ENCODE data around the gene PEX6.

PEX6 gene

DNA sequence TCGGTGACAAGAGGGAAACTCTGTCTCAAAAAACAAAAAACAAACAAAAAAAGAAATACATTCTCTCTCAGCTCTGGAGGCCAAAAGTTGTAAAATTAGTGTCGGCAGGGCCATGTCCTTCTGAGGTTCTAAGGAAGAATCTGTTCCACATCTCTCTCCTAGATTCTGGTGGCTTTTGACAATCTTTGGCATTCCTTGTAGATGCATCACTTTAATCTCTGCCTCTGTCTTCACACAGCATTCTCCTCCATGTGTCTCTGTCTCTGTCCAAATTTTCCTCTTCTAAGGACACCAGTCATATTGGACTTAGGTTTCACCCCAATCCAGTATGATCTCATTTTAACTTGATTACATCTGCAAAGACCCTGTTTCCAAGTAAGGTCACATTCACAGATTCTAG is 14.5 kb upstream of the PEX6 start:
- DNase-seq: no peak

DNA sequence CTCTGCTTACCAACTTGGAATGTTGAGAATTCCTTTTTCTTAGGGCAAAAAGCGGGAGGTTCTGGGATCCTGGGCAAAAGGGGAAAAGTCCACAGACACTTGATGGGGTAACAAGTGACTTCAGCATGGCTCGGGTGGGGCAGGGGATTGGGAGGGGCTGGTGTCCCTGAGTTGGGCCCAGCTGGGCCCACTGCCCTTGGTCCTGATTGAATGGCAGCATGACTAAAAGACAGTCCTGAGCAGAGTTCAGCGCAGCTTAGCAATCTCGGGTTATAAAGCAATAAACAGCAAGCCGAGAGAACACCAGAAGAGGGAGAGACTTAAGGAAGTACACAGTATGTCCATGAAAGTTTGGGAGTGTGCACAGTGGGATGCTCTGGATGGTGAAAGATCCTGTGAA is 10.9 kb upstream of the PEX6 start:
- no peak for DNase-seq

DNA sequence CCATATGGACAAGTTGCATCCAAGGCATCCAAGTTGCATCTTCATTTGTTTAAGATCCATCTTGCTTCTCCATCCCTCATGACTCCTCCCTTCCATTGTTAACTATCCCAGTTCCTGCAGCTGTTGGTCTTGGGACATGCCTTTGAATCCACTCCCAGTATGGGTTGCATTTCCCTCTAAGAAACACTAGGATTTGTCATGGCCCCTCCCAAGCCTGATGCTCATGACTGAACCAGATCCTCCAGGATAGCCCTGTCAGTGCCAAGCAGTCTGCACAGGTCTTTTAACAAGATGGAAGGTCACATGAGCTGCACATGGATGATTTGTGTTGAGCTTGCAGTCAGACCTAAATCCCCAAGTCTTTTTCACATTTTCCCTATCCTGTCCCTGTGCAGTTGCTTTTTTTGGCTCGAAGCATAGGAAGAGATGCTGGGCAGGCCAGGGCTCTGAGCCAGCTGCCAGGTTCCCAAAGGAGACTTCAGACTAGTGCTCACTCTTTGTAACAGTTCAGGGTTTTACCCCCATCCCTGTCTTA is 9.6 kb upstream of the PEX6 start:
- no peak for DNase-seq

DNA sequence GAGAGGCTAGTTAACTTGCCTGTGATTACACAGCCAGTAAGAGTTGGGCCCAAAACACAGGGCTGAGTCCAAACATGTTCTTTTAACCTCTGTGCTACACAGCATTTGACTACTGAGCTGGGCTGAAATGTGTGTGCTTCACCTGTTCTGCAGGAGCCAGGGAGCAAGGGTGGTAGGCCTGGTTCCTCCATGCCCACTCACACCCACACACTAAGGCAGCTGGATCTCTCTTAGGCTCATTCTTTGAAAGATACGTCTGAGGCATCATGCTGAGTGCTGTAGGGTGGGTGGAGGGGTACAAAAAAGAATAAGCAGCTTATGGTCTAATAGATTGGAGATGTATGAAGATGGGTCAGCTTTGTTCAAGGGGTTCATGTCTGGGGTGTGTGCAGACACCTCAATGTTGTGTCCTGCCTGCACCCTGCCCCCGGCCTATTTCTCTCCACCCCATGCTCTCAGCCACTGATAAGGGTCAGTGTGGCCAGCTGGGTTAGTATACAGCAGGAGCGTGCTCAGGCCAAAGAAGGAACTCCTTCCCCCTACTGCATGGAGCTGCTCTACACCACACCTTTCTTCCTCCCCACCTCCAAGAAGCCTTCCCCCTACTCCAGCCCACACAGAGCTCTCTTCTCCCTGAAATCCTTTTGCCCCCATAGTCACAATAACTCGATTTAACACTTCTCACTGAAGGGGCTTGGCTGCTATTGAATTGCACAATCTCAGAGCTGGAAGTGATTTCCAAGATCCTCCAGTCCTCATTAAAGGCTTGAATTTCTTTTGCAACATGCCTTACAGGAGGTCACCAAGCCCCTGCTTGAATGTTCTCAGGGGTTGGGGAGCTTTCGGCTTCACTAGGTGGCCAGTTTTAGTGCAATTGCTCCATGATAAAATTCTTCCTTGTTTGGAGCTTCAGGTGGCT is 8.8 kb upstream of the PEX6 start:
- no peak for DNase-seq

DNA sequence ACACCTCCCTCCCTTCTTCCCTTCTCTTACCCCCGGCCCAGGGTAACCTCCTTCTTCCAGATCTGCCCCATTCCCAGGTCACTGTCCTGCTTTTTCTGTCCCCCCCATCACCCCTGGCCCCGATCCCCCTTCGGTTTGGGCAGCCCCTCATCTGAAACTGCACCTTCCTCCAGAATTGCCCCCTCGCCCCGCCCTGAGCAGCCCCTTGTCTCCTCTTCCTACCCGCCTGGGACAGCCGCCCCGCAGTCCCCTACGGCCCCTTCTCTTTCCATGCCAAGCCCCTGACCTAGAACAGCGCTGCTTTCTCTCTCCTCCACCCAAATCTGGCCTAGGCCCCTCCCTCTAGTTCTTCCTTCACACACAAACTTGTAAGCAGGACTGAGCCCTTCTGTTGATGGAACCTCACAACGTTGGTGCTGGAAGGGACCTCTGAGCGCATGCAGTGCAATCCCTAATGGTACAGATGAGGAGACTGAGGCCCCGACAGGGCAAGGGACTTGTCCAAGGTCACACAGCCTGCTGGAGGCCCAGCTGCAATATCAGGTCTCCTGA is 6.0 kb upstream of the PEX6 start:
- peak; percentile 18 for DNase-seq

DNA sequence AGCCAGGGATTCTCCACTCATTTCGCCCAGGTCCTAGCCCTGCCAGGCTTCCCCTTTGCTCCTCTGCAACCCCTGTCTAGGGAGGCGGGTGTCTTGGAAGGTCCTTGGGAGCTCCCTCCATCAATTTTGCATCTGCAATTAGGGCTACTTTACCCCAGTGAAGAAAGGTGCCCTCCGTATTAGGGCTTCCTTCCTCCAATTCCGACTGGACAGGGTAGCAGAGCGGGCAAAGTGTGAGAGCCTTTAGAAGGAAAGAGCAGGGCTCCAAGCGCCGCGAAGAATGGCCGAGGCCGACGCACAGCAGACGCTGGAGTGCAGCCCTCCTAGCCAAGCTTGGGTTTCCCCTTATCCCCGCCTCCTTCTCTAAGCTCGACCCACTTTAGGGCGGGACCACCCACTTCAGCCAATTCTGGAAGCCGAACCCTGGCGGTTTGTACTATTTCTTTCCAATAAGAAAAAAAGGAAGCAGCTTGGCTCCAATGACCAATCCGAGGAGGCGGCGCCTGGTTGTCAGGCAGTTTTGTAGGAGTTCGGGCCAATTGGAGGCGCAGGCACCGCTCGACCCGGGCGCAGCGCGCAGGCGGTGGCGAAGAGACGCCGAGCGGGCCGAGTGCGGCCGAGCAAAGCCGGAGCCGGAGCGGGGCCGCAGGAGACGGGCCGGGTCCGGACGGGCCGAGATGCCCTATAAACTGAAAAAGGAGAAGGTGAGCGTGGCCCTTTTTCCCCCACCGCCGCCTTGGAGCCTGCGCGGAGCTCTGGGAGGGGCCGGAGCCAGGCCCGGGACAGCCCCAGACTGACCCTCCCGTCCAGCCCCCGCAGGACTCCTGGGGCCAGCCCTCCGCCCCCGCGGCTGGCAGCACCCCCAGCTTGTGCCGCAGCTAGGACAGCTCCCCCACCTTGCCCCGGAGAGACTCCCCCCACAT is 5.3 kb upstream of the PEX6 start, which contains the start of gene PPP2R5D:
PPP2R5D (plus strand) TSS at position 570 of the 923 bp plus-strand sequence; CDS start at position 678, 108 bp downstream.
- peak; percentile 99 for DNase-seq

DNA sequence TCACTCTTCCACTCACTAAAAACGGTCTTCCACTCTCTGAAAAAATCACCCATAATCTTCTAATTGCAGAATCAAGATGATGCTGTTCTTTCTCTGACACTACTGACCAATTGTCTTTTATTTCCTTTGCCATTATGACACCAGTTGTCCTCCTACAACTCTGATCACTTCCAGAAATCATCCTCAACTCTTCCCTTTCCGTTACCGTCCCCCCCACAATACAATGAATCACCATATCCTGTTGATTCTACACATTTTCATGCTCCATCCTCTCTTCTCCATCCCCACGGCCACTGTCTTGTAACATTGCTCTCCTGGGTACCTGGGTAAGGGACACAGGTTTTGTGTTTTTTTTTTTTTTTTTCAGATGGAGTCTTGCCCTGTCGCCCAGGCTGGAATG is 2.9 kb upstream of the PEX6 start:
- no peak for DNase-seq

DNA sequence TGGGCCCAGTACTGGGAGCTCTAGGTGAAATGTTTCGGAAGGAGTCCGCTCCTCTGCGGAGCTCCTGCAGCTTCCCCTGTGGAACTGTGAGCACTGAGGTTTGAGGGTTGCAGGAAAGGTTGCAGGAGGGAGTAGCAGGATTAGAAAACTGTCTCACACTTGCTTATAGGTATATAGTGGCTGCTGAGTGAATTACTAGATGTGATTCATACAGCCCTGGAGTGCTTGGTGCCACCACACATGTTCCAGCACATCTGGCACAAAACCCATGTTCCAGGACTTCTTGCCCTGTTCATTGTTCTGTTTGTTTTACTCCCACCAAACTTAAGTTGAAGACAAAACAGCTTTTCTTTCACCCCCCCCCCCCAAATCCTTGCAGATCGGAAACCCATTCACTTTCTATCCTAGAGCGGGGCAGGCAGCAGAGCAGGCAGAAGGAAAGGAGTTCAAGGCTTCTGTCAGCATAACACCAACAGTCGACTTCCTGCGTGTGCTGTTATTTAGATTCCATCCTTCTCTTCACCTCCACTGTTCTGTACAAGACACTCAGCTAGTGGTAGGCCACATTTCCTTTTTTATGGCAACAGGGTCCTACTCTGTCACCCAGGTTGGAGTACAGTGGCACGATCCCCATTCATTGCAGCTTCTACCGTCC is 669 bp upstream of the PEX6 start:
- peak; percentile 15 for DNase-seq

DNA sequence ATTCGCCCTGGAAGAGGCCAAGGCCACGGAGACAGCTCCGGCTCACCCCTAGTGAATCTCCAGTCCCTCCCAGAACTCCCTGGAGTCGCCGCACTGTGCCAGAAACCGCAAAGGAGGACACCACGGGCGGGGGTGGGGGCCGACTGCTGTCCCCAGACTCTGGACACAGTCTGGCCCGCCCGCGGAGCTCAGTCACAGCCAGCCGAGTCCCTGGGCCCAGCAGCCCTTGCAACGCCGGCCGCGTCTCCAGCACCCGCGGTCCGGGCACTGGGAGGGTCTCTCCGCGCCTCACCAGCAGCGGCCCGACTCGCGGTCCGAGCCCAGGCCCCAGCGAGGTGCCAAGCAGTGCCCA is 518 bp downstream of the PEX6 start:
- peak; percentile 4 for DNase-seq

DNA sequence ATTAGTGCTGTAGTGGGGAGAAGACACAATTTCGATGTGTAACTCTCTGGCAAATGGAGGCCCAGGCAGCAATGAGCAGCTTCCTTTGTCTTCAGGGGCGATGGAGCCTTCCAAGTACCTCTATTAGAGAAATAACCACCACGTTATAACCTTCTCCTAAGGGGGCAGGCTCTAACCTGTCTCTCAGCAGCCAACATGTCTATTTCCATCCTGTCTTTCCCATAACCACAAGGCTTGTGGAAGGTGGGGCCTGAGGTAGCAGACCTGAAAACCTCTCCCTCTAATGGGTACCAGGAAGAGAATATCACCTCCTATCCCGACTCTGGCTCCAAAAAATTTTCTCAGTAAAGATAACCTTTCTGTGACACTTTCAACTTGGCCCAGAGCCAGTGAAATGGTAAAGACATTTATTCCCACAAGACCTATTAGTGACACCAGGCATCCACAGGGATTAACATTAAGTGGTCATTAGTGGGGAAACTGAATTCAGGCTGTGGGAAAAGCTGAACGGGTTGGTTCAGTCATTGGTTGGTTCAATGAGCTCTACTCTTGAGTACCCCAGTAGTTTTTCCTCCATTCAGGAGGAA is 4.0 kb downstream of the PEX6 start:
- DNase-seq: no peak

DNA sequence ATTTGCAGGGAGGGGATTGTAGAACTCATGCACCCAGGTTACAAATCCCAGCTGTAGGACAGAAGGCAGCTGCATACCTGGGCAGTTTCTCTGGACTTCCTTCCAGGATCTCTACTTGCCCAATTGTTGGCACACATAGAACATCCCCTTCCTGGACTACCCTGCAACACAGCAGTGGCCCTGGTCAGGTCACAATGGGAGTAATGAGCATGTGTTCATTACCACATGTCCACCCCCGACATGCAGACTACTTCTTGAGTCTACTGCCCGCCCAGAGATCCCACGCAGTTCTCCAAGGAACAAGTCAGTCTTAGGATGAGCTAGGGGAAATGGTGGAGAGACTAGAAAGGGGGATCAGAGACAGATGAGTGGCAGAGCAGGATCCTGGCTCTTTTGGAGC is 5.1 kb downstream of the PEX6 start:
- no peak for DNase-seq

DNA sequence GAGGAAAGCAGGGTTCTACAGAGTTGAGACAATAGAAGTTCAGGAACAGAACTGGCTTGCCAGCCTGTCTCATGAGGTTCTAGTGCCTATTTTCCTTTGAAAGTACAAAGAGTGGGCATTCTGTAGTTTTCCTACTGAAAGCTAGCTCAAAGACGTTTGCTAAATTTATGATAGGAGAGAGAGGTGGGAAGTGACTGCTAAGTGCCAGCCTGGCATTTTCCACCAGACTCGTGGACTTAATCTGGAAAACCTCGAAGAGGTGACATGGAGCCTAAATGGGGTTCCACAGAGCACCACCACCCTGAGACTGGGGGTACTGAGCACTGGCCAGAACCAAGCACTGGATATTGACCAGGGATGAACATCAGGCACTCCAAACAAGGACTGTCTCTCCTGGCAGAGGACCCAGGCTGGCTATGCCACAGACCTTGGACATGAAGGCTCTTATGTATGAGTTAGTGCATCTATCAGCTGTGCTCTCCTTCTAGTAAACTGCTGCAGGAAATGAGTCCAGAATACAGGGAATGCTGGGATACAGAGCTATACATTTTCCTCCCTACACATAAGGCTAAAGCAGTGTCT is 7.1 kb downstream of the PEX6 start:
- DNase-seq: no peak

DNA sequence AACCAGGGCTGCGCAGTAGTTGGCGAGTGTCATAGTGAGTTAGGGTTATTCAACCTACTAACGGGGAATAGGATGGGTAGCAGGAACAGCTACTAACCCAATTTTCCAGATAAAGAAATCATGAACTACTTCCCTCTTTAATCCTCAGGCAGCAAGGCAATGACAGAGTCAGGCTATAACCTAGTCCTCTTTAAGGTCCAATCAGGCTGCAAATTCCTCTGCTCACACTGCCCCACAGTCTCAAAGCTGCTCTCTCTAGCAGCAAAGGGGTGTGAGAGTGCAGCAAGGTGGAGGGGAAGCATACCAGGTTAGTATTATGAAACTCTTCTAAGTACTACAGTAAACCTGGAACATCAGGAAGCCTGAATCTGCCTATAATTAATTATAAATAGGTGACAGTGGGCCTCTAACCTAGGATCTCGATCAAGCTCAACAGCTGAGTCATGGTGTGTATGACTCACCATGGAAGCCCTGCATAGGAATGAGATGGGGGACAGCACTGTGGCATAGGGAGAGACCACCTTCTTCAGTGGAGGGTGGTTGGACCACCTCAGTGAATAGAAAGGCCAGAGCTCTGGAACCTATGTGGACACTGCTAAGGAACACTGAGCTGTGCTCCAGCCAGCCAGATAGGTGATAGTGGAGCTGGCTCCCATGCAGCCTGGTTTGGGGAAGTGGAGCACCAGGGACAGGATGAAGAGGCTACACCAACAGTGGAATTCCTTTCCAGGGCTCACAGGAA is 7.9 kb downstream of the PEX6 start:
- no peak for DNase-seq

DNA sequence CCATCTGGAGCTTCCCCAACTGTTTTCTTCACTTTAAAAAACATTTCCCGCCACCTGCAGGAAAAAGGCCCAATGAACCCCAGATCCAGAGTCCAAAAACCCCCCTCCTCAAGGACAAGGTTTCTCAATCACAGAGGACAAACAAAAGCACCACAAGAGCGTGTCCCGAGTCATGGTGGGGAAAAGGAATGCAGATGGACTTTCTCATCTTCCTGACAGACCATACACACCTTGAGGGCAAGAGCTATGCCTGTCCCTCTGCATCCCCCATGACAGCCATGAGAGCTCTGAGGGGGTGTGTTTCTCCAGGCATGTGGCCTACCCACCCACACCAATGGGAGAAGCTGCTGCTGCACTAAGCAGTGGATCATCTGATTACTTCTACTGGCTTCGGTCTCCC is 9.0 kb downstream of the PEX6 start:
- no peak for DNase-seq

DNA sequence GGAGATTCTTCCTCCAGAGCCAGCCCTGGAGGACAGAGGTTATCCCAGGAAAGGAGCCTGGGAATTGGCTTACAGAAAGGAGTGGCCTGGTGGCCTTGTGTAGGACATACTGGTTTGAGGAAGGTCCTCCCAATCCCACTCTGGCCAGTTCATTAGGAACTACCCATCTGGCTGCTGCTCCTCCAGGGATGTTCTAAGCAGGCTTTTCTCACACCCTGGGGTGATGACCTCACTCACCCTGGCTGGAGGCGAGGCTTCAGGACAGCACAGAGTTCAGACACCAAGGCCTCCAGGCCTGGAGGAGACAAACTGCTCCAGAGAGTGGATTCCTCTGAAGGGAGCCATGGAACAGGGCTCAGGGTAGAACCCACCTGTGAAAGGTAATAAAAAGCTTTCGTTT is 9.6 kb downstream of the PEX6 start:
- no peak for DNase-seq

DNA sequence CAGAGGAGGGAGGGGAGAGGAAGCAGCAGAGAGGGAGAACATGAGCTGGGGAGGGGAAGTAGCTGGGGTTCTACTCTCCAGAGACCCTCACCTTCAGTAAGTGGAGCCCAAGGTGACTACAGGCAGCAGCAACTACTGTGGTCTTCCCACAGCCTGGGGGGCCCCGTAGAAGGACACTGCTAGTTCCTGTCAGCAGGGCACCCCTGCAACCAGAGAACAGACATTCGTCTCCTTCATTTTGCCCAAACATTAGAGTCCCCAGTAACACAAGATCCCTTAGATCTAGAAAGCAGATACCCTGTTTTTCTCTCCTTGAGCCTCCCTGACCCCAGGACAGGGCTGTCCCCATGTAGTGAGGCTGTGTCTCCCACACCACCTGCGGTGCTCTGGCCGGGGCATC is 10.2 kb downstream of the PEX6 start:
- DNase-seq: no peak

DNA sequence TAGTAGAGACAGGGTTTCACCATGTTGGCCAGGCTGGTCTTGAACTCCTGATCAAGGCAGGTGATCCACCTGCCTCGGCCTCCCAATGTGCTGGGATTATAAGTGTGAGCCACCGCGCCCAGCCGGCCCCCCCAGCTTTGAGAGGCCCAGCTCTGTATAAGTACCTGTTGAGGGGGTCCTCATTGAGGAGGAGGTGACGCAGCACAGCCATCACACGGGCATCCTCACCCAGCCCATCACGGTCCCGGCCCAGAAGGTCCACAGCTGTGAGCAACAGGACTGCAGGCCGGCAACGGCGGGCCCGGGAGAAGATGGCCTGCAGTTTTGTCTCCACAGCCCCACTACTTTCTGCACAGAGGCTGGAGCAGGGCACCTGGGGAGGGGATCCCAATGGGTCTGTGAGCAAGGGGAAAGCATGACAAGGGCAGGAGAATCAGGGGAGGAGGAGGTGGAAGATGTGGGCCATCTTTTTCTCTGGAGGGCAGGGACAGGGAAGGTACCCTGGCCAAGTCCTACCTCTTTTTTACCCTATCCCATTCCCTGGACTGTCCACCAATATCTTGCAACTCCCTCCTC is 10.8 kb downstream of the PEX6 start:
- DNase-seq: no peak

DNA sequence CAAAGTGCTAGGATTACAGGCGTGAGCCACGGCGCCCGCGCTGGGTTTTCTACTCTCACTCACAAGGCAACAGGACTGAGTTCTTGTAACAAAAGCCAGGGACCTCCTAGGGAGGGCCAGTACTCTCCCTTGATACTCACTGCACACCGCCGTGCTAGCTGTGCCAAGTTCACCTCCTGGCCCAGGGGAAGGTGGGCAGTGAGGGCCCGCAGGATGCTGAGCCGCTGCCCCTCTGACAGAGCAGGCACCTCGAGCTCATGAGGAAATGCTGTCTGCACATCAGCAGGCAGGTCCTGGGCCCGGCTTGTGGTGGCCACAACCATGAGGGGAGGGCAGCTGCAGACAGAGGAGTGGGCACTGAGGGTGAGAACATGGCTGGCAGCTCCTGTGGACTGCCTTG is 11.8 kb downstream of the PEX6 start:
- no peak for DNase-seq

DNA sequence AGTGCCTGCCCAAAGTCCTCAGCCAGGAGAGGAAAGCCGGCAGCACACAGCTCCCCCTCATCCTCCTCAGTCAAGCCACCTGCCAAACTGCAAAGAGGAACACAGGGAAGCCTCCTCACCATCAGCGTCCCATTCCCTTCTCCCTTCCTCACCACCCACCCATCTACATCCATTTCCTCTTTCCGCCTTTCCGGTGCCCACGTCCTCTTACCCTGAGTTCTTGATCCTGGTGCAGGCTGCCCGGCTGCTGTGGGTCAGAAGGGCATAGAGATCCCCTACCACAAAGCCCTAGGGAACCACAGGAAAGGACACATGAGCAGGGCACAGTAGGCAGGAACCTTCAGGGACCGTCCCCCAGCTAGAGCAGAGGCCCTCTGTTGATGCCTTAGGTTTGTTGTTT is 12.4 kb downstream of the PEX6 start:
- DNase-seq: no peak

DNA sequence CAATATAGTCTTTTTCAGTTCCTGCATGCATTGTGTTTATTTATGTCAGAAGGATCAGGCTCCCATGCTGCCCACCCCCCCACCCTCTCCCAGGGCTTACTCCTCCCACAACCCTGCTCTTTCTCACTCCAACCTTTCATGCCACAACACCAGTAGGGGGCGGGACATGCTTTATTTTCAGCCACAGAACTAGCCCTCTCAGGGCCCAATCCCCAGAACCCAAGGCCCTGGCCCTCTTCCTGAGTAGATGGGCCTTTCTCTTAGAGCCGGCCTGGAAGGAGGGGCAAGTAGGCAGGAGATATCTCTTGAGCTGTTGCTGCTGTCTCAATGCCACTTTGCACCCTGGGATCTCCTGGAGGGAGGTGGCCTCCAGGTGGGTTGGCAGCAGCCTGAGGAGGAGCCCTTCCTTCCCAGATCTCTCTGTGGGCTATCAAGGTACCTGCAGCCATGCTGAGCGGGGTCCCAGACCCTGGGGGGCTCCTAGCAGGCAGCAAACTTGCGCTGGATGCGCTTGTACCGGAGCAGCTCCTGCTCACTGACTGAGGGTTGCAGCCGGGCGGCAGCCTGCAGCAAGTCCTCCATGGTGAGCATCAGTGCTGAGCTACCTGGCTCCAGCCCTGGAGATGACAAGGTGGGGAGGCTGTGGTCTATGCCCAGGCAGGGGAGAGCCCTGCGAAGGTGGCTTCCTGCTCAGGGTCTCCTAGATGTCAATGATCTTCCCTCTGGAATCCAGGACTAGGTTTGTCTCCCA is 15.0 kb downstream of the PEX6 start:
- DNase-seq: peak; percentile 58
